Pancreas (tissue), 10 donors: ENCODE measurements around the gene TOP1. TPM values are rescaled to one million over a fixed set of nuclear protein-coding genes. Genes with fewer than 3 reads are reported as not detected.

Source experiments
- ATAC-seq, 4 donors: fragments of 200-7000 bp; cut with Tn5 transposase; one replicate each; pipeline versions ENCODE4 v1.8.0 to v1.9.1; 2020; ENCODE audit warnings: mild to moderate bottlenecking in 4 of 4, moderate library complexity in 4 of 4
- DNase-seq, 6 donors: peaks; one replicate each; pipeline ENCODE4 v3.0.0-alpha.2; 2020
- FAIRE-seq: peaks from 2 replicates; lab custom pipeline; 2012; peaks lifted over from hg19 to GRCh38; lab: Jason Lieb, UNC
- H3K27ac ChIP-seq, 4 donors: fragments of 200-600 bp; sonication (generic); 1 replicate in 3 of 4; 2 replicates in 1 of 4; pipeline versions ENCODE4 v1.5.0 to v1.8.0; 2020
- H3K27me3 ChIP-seq, 4 donors: fragments of 200-600 bp; one replicate each; pipeline ENCODE4 v1.8.0; 2021
- H3K36me3 ChIP-seq, 3 donors: fragments of 200-600 bp; sonication (generic) in 1 of 3; one replicate each; pipeline versions ENCODE4 v1.5.0 to v1.8.0; 2020 to 2021
- H3K4me1 ChIP-seq, 3 donors: fragments of 200-600 bp; one replicate each; pipeline ENCODE4 v1.8.0; 2021
- H3K4me3 ChIP-seq, 4 donors: fragments of 200-600 bp; sonication (generic) in 2 of 4; one replicate each; pipeline versions ENCODE4 v1.5.0 to v1.8.0; 2020 to 2021
- H3K9me3 ChIP-seq, 4 donors: fragments of 200-600 bp; one replicate each; pipeline ENCODE4 v1.8.0; 2021
- WGBS, 2 donors: extraction: QIAGEN DNeasy Blood & Tissue Kit; methylation state at CpG; one replicate each; pipeline ENCODE4 v1.1.7; 2013; 5-methylcytosine and 5-hydroxymethylcytosine counted together
- intact Hi-C, 3 donors: fragments of 100-400 bp; cut with DNase I; formaldehyde crosslinking; loops; one replicate each; pipeline versions ENCODE4 v1.11.1 to v1.14.2; 2022
- polyA plus RNA-seq, 2 donors: library from polyadenylated mRNA; stranded (reverse); fragments of 200-250 nt; gene quantifications; one replicate each; pipeline ENCODE4 v1.2.3, GENCODE V29; 2013
- total RNA-seq, 6 donors: library from RNA; stranded (reverse); fragmentation: NEBNext Ultra II Directional in 4 of 6; extraction: Animal tissue kit (Norgen Biotek cat#: 25700) in 4 of 6; gene quantifications; one replicate each; pipeline versions ENCODE4 v1.2.1 to v1.2.4, GENCODE V29; 2021 to 2023
- TF ChIP-seq, protein P1 (sequence below), 4 donors: fragments of 200-600 bp; sonication (generic) in 3 of 4; IDR thresholded peaks; one replicate each; pipeline versions ENCODE4 v1.5.0 to v1.8.0; 2021; ENCODE audit warnings: antibody characterized with exemption in 4 of 4
- donor health status: healthy with polysubstance abuse.
- donor health status: DM: no; HTN: no; CAD: no; lungs with moderate emphysema.
- donor health status: DM: no; HTN: no; CAD: no.
- donor health status: control.
- donor health status: control.
- donor health status: Bipolar disorder and iron deficiency.
- donor health status: DM: yes; HTN: yes; CAD: no.
- donor health status: DM: no; HTN: no; CAD: no.
- donor health status: DM: no; HTN: no; CAD: no.
- donor health status: DM: yes; HTN: yes; CAD: no.

The TOP1 gene
- total and polyA plus RNA-seq, 8 donors: 9.6 to 25.6 (median 16.2) TPM

DNA sequence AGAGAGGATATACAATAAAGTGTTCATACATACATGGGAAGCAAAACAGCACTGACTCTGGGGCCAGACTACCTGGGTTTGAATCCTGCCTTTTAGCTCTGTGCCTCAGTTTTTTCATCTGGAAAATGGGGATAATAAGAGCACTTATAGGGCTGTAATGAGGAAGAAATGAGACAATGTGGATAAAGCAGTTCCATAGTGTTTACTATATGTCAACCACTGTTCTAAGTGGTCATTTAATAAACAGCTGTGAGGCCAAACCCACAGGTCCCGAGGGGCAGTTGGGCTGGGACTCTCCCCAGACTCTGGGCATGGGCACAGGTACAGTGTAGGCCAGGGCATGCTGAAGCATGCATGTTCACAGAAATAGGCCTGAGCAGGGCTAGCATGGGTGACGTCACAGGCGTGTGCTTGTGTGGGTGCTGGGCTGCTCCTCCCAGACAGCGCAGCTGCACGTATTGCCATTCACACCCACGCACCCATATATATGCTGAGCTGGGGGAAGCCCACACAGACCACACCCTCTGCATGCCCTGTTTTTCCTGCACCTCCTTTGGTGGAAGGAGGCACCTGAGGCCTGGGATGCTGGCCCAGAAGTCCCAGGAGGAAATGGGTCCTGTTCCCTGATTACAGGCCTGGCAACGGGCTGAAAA lies 105.2 kb downstream of the TOP1 start:
- Histone ChIP-seq H3K4me3 (no peak overlapping the region), H3K36me3 (no peaks in the 10 kb centered on the region), H3K27me3 (no peaks in the 10 kb centered on the region), H3K9me3 (no peaks in the 10 kb centered on the region), H3K4me1 (no peaks in the 10 kb centered on the region), H3K27ac (no peak overlapping the region)
- TF ChIP-seq, protein P1, sequence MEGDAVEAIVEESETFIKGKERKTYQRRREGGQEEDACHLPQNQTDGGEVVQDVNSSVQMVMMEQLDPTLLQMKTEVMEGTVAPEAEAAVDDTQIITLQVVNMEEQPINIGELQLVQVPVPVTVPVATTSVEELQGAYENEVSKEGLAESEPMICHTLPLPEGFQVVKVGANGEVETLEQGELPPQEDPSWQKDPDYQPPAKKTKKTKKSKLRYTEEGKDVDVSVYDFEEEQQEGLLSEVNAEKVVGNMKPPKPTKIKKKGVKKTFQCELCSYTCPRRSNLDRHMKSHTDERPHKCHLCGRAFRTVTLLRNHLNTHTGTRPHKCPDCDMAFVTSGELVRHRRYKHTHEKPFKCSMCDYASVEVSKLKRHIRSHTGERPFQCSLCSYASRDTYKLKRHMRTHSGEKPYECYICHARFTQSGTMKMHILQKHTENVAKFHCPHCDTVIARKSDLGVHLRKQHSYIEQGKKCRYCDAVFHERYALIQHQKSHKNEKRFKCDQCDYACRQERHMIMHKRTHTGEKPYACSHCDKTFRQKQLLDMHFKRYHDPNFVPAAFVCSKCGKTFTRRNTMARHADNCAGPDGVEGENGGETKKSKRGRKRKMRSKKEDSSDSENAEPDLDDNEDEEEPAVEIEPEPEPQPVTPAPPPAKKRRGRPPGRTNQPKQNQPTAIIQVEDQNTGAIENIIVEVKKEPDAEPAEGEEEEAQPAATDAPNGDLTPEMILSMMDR (IDR thresholded peaks at IDR 0.05): no peak
- no peak for FAIRE-seq
- no peak for ATAC-seq
- intact Hi-C loops: no loop called here
- 85 to 95% methylated on average over 7 of the region's 7 CpGs for WGBS, 2 donors
- DNase-seq: no peak

DNA sequence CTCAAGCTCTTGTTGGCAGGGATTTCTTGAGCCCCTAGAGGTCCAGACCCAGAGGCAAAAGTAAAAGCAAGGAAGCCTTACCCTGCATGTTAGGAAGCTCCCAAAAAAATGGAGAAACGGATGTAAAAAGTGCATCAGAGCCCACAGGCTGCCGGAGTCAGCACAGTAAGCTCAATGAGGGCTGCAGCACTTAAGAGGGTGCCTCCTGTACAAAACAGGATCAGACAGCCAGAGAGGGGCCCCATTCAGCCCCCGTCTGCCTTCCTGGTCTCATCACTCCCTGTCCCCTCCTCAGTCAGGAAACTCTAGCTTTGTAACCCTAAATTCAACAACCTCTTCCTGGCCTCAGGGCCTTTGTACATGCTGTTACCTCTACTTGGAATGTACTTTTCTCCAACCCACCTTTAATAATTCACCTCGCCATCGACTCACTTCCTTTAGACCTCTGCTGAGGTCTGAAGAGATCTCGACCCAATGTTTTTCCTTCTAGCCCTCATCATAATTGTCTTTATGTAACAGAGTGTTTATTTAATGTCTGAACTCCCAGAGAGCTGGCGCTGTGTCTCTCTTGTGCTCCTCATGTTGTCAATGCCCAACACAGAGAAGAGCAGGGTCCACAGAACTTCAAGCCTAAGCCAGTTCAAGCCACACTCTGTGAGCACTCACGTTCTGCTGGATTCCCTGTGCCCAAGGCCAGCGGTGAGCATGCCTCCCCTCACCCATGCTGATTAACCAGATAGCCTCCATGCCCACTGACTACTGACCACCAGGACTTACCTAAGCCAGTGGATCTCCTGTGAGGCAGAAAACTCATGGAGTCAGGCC lies 106.0 kb downstream of the TOP1 start:
- H3K27me3 ChIP-seq: no peaks in the 10 kb centered on the region
- no peak overlapping the region for H3K27ac ChIP-seq
- no peak for FAIRE-seq
- intact Hi-C loops: no loop called here
- H3K4me3 ChIP-seq: no peak overlapping the region
- DNase-seq: no peak
- H3K4me1 ChIP-seq: peaks cover 0 to 3% (median 0%) of the 10 kb centered on the region in 3 donors
- H3K9me3 ChIP-seq: no peaks in the 10 kb centered on the region
- no peak for ATAC-seq
- WGBS, 2 donors: 66 to 71% methylated on average over 9 of the region's 9 CpGs
- H3K36me3 ChIP-seq: no peaks in the 10 kb centered on the region
- TF ChIP-seq, protein P1 (IDR thresholded peaks at IDR 0.05): no peak

DNA sequence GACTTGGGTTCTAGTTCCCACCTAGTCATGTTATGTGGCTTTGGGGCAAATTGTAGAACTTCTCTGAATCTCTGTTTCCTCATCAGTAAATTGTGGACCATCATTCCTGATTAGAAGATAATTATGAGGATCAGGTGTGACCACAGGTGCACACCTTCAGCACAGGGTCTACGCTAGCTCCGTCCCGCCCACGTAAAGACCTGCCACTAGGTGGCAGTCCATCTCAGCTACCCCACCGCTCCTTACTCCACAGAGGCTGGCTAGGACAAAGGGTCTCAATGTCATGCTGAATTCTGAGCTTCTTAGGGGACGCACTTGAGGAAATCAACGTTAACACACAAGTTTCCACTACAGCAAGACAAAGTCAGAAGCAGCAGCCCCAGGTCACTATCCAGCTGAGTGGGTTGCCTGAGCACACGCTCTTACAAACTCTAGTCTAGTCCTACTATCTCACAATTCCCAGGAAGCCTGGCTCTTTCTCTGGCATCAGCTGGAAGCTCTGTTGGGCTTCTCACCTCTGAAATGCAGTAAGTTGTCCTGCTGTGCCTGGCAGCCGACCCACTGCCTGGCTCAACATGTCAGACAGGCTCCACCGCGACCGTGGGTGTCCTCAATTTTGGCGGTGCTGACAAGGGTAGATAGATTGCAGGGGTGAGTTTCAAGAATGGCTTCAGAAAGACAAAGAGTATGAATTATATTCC lies 106.7 kb downstream of the TOP1 start:
- Histone ChIP-seq H3K4me3 (no peak overlapping the region), H3K27ac (no peak overlapping the region), H3K36me3 (no peaks in the 10 kb centered on the region), H3K4me1 (peaks cover 0 to 3% (median 0%) of the 10 kb centered on the region in 3 donors), H3K9me3 (no peaks in the 10 kb centered on the region), H3K27me3 (no peaks in the 10 kb centered on the region)
- peak in 4 of 6 donors; percentile 25 to 71 (median 58) for DNase-seq
- 44 to 48% methylated on average over 13 of the region's 13 CpGs for WGBS, 2 donors
- FAIRE-seq: no peak
- TF ChIP-seq, protein P1 (IDR thresholded peaks at IDR 0.05): peak; percentile 40 to 76 (median 65)
- ATAC-seq: peak in 2 of 4 donors; percentile 39 to 45
- intact Hi-C loops: no loop called here

DNA sequence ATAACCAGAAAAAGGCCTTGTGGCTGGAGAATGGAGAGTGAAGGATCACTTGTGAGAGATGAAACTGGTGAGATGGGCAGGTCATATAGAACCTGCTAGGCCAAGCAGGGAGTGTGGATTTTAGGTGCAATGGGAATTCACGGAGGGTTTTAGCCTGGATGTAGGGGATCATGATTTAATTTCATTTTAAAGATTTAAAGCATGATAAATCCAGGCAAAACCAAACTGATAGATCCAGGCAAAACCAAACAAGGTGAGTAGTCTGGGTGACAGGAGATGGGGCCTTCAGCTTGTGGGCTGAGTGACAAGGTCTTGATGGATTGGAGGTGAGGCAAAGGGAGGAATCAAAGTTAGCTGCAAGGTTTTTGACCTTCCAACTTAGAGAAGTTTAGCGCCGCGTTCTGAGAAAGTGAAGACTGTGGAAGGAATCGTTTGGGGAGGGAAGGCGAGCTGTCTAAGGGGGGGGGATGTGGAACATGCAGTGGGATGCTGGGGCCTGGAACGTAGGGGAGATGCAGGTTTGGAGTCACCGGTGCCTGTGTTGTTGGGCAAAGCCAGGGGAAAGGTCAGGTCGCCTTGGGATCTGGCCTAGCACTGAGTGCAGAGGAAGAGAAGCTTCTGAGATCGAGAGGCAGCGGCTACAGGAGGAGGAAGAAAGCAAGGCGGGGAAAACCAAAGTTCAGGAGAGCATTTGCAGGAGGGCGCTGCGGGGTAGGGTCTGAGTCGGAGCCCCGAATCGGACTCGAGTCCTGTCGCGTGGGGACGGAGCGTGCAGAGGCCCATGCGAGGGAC lies 107.5 kb downstream of the TOP1 start:
- TF ChIP-seq, protein P1 (IDR thresholded peaks at IDR 0.05): no peak
- ATAC-seq: peak in 1 of 4 donors; percentile 1
- peaks cover 0 to 3% (median 0%) of the 10 kb centered on the region in 3 donors for H3K4me1 ChIP-seq

More for the DNA sequence above, 107.5 kb downstream of the TOP1 start:
- intact Hi-C loops: no loop called here
- Histone ChIP-seq H3K9me3 (no peaks in the 10 kb centered on the region), H3K36me3 (no peaks in the 10 kb centered on the region), H3K4me3 (peak overlapping the region; percentile 84 to 95 (median 90)), H3K27me3 (no peaks in the 10 kb centered on the region), H3K27ac (peak overlapping the region in 3 of 4 donors; percentile 84 to 93 (median 88))
- FAIRE-seq (no peak), DNase-seq (no peak)
- 44% methylated on average over 23 of the region's 23 CpGs for WGBS, 2 donors
